Measurements from ENCODE around the gene GLI3.

The GLI3 gene

DNA sequence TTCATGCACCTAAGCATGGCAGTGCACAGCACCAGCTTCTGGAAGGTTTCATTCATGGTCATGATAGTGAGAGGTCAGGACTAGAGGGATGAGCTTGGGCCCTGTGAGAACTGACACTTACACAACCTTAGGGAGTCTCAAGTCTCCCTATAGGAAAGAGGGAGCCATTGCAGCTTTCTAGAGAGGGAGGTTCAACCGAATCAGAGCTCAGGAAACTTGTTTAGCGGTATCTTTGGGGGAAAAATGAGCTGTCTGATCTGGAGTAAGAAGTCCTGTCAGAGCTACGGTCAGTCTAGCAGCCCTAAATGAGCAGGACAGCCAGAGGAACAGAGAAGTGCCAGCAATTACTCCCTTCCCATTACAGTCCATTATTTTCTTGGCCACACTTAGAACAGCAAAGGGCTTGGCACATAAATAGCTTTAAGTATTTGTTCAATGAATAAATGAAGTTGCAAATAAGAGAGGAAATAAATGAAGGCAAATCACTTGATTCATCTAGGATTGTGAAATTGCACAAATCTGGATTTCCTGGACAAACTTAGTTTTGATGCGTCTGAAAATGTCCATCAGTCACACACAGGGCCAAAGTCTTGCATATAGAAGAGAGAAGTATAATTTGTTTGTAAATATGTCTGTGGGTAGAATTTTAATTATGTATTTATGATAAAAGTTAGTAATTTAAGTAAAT, 262.0 kb downstream of the GLI3 start:
- H3K4me3 ChIP-seq (ENCODE audit: low read depth, low read length) = no peak overlapping the region
- H3K36me3 ChIP-seq = no peaks in the 10 kb centered on the region
- H3K9me3 ChIP-seq (ENCODE audit: severe bottlenecking) = no peaks in the 10 kb centered on the region
- TF ChIP-seq, protein P1, sequence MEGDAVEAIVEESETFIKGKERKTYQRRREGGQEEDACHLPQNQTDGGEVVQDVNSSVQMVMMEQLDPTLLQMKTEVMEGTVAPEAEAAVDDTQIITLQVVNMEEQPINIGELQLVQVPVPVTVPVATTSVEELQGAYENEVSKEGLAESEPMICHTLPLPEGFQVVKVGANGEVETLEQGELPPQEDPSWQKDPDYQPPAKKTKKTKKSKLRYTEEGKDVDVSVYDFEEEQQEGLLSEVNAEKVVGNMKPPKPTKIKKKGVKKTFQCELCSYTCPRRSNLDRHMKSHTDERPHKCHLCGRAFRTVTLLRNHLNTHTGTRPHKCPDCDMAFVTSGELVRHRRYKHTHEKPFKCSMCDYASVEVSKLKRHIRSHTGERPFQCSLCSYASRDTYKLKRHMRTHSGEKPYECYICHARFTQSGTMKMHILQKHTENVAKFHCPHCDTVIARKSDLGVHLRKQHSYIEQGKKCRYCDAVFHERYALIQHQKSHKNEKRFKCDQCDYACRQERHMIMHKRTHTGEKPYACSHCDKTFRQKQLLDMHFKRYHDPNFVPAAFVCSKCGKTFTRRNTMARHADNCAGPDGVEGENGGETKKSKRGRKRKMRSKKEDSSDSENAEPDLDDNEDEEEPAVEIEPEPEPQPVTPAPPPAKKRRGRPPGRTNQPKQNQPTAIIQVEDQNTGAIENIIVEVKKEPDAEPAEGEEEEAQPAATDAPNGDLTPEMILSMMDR (IDR thresholded peaks at IDR 0.05; ENCODE audit: low read depth, low read length) = no peak
- no peak for DNase-seq
- H3K27ac ChIP-seq = no peak overlapping the region
- H3K27me3 ChIP-seq (ENCODE audit: insufficient read depth, low read depth, severe bottlenecking) = peaks cover 39% of the 10 kb centered on the region

DNA sequence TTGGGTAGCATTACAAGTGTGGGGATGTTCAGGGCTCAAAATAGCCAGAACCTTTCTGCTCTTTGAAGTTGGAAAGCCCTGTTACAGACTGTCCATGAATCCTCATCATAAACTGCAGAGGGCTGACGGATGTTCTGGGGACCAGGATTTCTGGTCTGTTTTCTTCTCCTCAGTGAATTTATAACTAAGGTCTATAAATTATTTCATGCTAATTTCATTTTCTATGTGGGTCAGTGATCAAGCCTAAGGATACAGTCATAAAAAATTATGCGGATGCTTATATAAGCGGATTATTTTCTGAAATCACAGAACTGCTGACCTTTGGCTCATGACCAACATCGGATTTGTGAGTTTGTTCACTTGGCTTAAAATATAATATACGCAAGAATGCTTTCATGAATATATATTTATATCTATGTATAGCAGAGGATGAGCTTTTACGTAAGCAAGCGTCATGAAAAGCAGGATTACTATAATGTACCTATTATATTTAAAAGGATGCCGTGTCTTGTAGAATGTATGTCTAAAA, 263.7 kb downstream of the GLI3 start:
- no peak overlapping the region for H3K27ac ChIP-seq
- DNase-seq = no peak
- H3K36me3 ChIP-seq = no peaks in the 10 kb centered on the region
- TF ChIP-seq, protein P1 (IDR thresholded peaks at IDR 0.05; ENCODE audit: low read depth, low read length) = no peak
- no peaks in the 10 kb centered on the region for H3K9me3 ChIP-seq (ENCODE audit: severe bottlenecking)
- H3K4me3 ChIP-seq (ENCODE audit: low read depth, low read length) = no peak overlapping the region
- peaks cover 36% of the 10 kb centered on the region for H3K27me3 ChIP-seq (ENCODE audit: insufficient read depth, low read depth, severe bottlenecking)

DNA sequence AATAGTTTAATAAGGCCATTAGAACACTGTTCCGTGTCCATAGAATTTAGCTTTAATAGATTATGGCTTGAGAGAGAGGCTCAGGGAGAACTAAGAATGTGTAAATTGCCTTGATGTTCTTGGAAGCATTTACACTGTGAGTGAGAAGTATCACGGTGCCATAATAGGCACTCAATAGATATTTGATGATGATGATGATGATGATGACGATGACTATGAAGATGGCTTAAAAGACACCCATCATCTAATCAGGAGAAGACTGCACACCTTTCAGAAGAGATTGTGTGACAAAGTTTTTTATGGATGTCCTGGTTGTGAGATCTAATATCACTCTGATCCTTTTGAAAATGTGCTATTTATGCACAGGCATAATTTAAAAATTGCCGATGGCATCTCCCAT, 264.2 kb downstream of the GLI3 start:
- no peak for DNase-seq
- Histone ChIP-seq H3K27ac (no peak overlapping the region), H3K27me3 (ENCODE audit: insufficient read depth, low read depth, severe bottlenecking) (peaks cover 31% of the 10 kb centered on the region), H3K36me3 (no peaks in the 10 kb centered on the region), H3K4me3 (ENCODE audit: low read depth, low read length) (no peak overlapping the region), H3K9me3 (ENCODE audit: severe bottlenecking) (no peaks in the 10 kb centered on the region)
- TF ChIP-seq, protein P1 (IDR thresholded peaks at IDR 0.05; ENCODE audit: low read depth, low read length) = no peak

DNA sequence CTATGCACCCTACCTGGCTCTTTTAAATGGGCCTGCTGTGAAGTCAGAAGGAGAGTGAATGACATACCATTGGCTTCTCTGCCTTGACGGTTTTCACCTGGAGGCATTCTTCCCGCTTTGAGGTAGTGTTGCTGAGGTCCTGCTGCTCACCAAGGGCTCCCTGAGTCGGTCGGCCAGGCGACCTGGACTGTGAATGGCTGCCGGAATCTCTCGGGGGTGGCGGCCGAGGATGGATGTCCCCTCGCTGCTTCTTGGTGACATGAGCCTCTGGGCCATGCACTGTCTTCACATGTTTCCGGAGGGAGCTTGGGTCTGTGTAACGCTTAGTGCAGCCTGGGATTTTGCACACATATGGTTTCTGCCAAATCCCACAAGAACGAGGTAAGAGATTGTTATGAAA, 264.7 kb downstream of the GLI3 start:
- Histone ChIP-seq H3K27ac (no peak overlapping the region), H3K27me3 (ENCODE audit: insufficient read depth, low read depth, severe bottlenecking) (peaks cover 27% of the 10 kb centered on the region), H3K36me3 (no peaks in the 10 kb centered on the region), H3K9me3 (ENCODE audit: severe bottlenecking) (no peaks in the 10 kb centered on the region), H3K4me3 (ENCODE audit: low read depth, low read length) (no peak overlapping the region)
- no peak for DNase-seq
- TF ChIP-seq, protein P1 (IDR thresholded peaks at IDR 0.05; ENCODE audit: low read depth, low read length) = no peak

DNA sequence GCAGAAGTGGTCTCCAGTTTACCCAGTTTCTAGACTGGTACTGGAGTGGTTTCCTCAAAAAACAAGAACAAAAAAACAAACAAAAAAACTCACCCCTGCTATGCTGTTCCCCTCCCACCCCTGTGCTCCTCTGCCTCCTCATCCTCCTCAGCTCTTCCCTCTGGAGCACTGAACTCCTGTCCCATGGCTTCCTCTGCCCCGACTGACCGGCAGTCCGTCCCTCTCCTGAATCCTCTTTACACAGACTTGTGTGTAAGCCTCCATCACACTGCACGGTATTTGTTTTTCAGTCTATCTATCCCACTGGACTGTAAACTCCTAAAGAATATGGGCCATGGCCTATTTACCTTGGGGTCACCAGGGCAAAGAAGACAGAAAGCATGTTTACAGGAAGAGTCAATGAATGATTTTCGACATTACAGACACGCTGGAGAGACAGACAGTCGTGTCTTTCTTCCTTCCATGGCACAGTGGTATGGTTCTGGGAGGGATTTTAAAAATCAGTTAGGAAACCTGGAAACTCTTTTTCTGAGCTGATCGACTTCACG, 265.3 kb downstream of the GLI3 start:
- no peak overlapping the region for H3K27ac ChIP-seq
- H3K36me3 ChIP-seq = no peaks in the 10 kb centered on the region
- no peak for DNase-seq
- TF ChIP-seq, protein P1 (IDR thresholded peaks at IDR 0.05; ENCODE audit: low read depth, low read length) = no peak
- no peaks in the 10 kb centered on the region for H3K9me3 ChIP-seq (ENCODE audit: severe bottlenecking)
- H3K4me3 ChIP-seq (ENCODE audit: low read depth, low read length) = no peak overlapping the region
- peaks cover 30% of the 10 kb centered on the region for H3K27me3 ChIP-seq (ENCODE audit: insufficient read depth, low read depth, severe bottlenecking)
